BE2C (cell line): ENCODE measurements around the gene PRPS2.

Source experiments
- DNase-seq: peaks from one replicate; pipeline ENCODE4 v3.0.0-alpha.2; 2020
- H3K27me3 ChIP-seq: fragments of 250-450 bp; sonication (Bioruptor Pico); 2 replicates; pipeline ENCODE4 v1.5.1; 2020; ENCODE audit warnings: mild to moderate bottlenecking
- H3K36me3 ChIP-seq: fragments of 250-450 bp; sonication (Bioruptor Pico); 2 replicates; pipeline ENCODE4 v1.5.1; 2020; ENCODE audit warnings: mild to moderate bottlenecking
- H3K4me1 ChIP-seq: fragments of 250-450 bp; sonication (Bioruptor Pico); 2 replicates; pipeline ENCODE4 v1.5.1; 2020
- H3K4me3 ChIP-seq: 2 replicates; pipeline ENCODE4 v1.5.1; 2011; ENCODE audit warnings: low read depth, low read length
- H3K9me3 ChIP-seq: fragments of 250-450 bp; sonication (Bioruptor Pico); 2 replicates; pipeline ENCODE4 v1.5.1; 2020
- CTCF ChIP-seq: IDR thresholded peaks from 2 replicates; pipeline ENCODE4 v1.5.1; 2012; ENCODE audit warnings: mild to moderate bottlenecking, low read depth, low read length

The PRPS2 gene

GRCh38 chrX:12788645-12789044 lies 2.6 kb upstream of the PRPS2 start:
- no peaks in the 10 kb centered on the region for H3K4me1 ChIP-seq
- DNase-seq = no peak
- H3K27me3 ChIP-seq = no peaks in the 10 kb centered on the region
- H3K36me3 ChIP-seq = no peaks in the 10 kb centered on the region
- H3K4me3 ChIP-seq = no peak overlapping the region
- TF ChIP-seq CTCF = no peak
- no peaks in the 10 kb centered on the region for H3K9me3 ChIP-seq

GRCh38 chrX:12789976-12790375 lies 1.2 kb upstream of the PRPS2 start:
- no peak overlapping the region for H3K4me3 ChIP-seq
- H3K27me3 ChIP-seq = no peaks in the 10 kb centered on the region
- H3K9me3 ChIP-seq = no peaks in the 10 kb centered on the region
- no peaks in the 10 kb centered on the region for H3K4me1 ChIP-seq
- no peak for DNase-seq
- no peaks in the 10 kb centered on the region for H3K36me3 ChIP-seq
- no peak for TF ChIP-seq CTCF

- Histone ChIP-seq H3K27me3 (no peaks in the 10 kb centered on the region), H3K4me3 (peak overlapping the region; percentile 63), H3K4me1 (no peaks in the 10 kb centered on the region), H3K9me3 (no peaks in the 10 kb centered on the region), H3K36me3 (no peaks in the 10 kb centered on the region)
- TF ChIP-seq CTCF = no peak
- no peak for DNase-seq
These were observed 341 bp upstream of the PRPS2 start for GRCh38 chrX:12790885-12791256.

GRCh38 chrX:12792711-12793110 lies 1.5 kb downstream of the PRPS2 start:
- Histone ChIP-seq H3K9me3 (no peaks in the 10 kb centered on the region), H3K4me1 (no peaks in the 10 kb centered on the region), H3K4me3 (peak overlapping the region; percentile 63), H3K36me3 (no peaks in the 10 kb centered on the region), H3K27me3 (no peaks in the 10 kb centered on the region)
- DNase-seq = no peak
- no peak for TF ChIP-seq CTCF

GRCh38 chrX:12794654-12795053 lies 3.4 kb downstream of the PRPS2 start:
- Histone ChIP-seq H3K36me3 (no peaks in the 10 kb centered on the region), H3K4me3 (no peak overlapping the region), H3K9me3 (no peaks in the 10 kb centered on the region), H3K27me3 (no peaks in the 10 kb centered on the region), H3K4me1 (no peaks in the 10 kb centered on the region)
- no peak for DNase-seq
- no peak for TF ChIP-seq CTCF

- no peak for DNase-seq
- TF ChIP-seq CTCF = no peak
- Histone ChIP-seq H3K4me3 (no peak overlapping the region), H3K27me3 (no peaks in the 10 kb centered on the region), H3K9me3 (no peaks in the 10 kb centered on the region), H3K36me3 (no peaks in the 10 kb centered on the region), H3K4me1 (no peaks in the 10 kb centered on the region)
These were observed 7.4 kb downstream of the PRPS2 start for GRCh38 chrX:12798601-12799000.
